Ecto neural progenitor cell (in vitro differentiated cells): ENCODE data around the gene PRB3.
A peak's percentile ranks its signal among the peaks of the same experiment; 100 is the strongest.

ENCODE experiments used
- DNase-seq: peaks from one replicate; pipeline ENCODE4 v3.0.0-alpha.2; 2018; ENCODE audit warnings: low spot score

The PRB3 gene

DNA sequence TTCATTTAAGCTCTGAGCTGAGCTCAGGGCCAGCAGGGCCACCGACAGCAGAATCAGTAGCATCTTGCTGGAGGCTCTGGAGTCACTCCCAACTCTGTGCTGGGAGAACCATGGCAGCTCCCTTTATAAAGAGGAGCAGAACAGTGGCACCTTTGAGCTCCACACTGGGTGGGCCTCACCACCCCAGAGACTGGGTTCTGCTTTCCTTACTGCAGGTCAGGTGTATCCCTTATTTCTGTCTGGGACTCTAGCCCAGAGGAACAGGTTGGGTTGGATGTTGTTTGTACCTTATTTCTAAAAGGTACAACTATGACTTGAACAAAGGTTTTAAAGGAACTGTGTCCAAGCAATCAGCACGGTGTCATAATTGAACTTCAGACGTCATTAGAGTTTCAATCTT is at the start of gene PRB3:
TSS of gene PRB3 (minus strand) at position 101 of the 400 bp plus-strand sequence. CDS start at position 63, 38 bp downstream.
- no peak for DNase-seq

DNA sequence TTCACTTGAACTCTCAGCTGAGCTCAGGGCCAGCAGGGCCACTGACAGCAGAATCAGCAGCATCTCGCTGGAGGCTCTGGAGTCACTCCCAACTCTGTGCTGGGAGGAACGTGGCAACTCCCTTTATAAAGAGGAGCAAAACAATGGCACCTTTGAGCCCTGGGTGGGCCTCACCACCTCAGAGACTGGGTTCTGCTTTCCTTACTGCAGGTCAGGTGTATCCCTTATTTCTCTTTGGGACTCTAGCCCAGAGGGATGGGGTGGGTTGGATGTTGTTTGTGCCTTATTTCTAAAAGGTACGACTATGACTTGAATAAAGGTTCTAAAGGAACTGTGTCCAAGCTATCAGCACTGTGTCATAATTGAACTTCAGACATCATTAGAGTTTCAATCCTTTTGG is 40.8 kb upstream of the PRB3 start, which contains the start of gene PRB4:
TSS of gene PRB4 (minus strand) at position 101 of the 400 bp plus-strand sequence. CDS start at position 63, 38 bp downstream.
- DNase-seq, result no peak

DNA sequence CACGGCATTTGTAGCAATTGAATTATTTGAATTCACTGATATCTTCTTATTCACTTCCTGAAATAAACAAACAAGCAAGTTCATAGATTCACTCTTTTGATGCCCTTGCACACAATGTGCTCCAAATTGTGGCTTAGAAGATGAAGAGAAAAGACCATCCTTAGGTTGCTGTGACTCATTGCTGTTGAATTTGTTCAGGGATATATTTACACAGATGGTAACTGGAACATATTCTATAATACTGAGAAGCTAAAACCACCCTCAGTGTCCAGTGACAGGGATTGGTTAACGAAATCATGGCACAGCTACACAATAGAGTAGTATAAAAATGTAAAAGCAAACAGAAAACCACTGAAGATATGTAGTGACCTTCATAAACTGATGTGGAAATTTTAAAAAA is 37.6 kb upstream of the PRB3 start:
- DNase-seq, result no peak

DNA sequence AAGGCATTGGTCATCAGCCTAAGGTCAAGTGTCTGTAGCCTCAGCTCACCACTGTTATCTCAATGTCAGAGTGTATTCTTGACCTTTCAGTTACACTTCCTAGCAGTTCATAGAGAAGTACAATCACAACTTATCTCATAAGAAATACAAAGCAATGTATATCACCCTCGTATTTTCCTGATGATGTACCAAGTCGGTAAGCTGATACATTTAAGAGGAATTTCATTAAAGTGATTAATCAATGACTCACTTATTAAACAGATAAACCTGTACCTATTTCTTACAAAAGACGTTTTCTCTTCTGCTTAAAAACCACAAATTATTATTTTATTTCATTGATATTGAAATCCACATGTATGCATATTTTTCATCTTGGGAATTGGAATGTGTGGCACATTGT is 3.9 kb upstream of the PRB3 start:
- DNase-seq, result no peak

DNA sequence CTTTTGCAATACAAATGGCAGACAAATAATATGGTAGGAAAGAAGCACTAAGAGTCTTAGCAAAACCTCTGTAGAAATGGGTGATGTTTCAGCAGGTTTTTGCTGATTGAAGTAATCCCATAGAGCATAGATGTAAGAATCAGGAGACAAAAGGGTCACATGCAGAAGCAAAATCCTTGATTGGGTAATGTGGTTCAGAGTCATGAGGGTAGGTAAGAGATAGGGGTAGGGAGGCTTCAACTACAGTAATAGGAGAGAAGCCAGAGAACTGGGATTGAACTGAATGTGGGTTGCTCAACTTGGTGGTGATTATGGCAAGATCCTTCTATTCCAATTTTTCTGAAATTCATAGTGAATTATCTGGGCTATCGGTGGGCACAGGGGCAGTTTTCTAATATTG is 5.0 kb downstream of the PRB3 start:
- DNase-seq, result no peak

DNA sequence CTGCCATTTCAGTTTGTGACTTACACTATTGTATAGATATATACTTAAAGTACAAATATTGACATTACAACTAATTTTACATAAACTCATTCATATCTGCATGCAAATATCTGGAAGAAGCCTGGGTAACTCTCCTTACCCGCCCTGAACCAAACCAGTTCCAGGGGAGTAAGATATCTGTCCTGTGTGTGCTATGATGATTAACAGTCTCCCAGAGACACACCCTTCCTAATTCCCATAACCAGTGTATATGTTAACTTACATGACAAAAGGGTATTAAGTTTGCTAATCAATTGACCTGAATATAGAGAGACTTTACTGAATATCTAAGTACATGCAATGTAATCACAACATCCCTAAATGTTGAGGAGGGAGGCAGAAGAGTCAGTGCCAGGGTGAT is 23.0 kb downstream of the PRB3 start:
- DNase-seq, result no peak

DNA sequence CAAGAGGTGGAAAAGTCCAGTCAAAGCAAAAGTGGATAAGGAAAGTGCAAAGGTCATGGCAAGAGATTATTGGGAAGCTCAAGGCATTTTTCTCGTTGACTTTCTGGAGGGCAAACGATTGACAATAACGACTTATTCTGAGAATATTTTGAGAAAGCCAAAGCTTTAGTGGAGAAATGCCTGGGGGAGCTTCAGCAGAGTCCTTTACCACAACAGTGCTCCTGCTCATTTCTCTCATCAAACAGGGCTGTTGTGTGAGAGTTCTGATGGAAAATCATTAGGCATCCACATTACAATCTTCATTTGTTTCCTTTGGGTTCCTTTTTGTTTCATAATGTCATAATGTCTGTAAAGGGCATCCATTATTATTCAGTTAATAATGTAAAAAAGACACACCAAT is 26.9 kb downstream of the PRB3 start:
- no peak for DNase-seq

DNA sequence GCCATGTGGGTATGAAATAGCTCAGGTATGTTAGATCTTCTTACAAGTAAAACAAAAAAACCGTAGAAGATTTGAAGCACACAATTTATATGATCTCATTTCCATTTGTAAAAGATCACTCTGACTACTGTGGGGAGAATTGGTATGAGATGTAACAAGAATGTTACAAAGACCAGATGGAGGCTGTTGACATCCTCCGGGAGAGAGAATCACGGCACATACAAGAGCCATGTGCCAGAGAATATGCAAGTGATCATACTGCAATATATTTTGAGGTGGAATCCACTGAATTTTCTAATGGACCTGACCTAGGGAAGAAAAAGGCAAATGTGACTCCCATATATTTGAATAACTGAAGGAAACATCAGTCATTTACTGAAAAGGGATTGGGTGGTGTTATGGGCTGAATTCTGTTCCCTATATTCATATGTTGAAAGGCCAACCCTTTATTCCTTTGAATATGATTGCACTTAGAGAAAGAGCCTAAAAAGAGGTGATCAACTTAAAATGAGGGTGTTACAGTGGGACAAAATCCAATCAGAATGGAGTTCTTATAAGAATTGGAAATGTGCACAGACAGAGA is 29.1 kb downstream of the PRB3 start:
- no peak for DNase-seq

DNA sequence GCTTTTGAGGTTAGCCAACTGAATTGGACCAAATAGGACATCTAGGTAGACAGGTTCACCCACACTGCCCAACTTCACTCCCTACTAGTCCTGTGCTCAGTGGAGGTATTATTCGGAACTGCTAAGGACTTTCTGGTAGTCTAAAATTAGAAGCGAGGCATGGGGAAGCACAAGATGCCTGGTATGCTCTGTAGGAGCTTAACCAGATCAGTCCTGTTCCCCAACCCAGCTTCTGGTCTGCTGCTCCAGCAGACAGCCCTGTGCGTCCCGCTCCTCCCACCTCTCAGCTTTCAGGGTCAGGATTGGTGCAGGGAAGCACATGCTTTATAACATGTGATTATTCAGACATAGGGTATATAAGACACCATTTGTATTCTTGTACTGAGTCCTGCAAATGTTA is 31.2 kb downstream of the PRB3 start:
- no peak for DNase-seq

DNA sequence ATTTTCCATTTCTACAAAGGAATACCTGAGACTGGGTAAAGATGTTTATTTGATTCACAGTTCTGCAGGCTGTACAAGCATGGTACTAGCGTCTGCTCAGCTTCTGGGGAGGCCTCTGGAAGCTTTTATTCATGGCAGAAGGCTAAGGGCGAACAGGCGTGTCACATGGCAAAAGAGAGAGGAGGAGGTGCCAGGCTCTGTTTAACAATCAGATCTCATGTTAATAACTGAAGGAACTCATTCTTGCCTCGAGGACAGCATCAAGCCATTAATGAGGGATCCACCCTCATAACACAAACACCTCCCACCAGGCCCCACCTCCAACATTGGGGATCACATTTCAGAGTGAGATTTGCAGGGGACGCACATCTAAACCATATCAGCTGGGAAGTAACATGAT is 36.0 kb downstream of the PRB3 start:
- DNase-seq, result no peak

DNA sequence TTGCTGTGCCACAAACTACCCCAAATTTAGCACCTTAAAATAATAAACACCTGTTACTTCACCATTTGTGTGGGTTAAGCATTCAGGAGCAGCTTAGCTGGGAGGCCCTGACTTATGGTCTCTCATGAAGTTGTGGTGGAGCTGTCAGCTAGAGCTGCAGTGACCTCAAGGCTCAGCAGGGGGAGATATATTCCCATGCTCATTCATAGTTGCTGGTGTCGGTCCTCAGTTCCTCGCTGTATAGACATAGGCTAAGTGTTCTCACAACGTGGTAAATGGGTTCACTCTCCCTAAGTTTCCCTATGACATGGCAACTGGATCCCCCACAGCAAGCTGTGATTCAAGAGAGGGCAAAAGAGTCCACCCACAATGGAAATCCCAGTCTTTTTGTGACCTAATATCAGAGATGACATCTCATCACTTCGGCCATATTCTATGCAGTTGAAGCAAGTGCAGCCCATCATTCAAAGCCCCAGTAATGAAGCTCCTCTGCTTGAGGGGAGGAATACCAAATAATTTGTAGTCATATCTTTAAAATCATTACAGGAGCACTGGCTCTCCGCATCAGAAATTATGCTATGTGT is 41.1 kb downstream of the PRB3 start:
- DNase-seq, result peak; percentile 73

DNA sequence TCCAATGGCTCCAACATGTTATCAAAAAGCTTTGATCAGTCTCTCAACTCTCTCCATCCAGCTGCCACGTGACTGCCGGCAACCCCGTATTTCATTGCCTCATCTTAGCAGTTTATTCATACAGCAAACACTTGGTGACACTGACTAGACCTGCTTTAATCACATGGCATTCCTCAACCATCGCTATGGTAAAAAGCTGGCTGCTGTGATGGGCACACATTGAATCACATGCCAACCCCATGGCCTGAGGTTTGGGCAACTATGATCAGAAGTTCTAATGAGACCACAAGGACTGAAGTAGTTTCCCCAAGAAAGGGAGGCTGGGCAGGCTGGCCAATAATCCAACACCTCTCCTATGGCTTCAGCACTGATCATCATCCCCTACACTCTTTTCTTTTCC is 42.1 kb downstream of the PRB3 start:
- no peak for DNase-seq
